ENCODE data around the gene RAPGEF2. TPM values are rescaled to one million over a fixed set of nuclear protein-coding genes. Genes with fewer than 3 reads are reported as not detected.

The RAPGEF2 gene
- total and polyA plus RNA-seq, 2 of the 8 experiments (the other 6 are each of a cell fraction or from before 2014, with no cell fraction given), result 24.4 to 48.6 TPM

- TF ChIP-seq CHD7 (IDR thresholded peaks at IDR 0.05; ENCODE audit: insufficient replicate concordance, low read length) (no peak), CTCF (IDR thresholded peaks at IDR 0.05; ENCODE audit: control extremely low read depth in 1 of 3, insufficient read depth in 1 of 3, low read depth in 1 of 3, low read length in 3 of 3) (no peak), SAP30 (IDR thresholded peaks at IDR 0.05; ENCODE audit: insufficient read depth, insufficient replicate concordance, low read length) (no peak), HDAC2 (IDR thresholded peaks at IDR 0.05; ENCODE audit: borderline replicate concordance in 1 of 2, low read depth in 2 of 2, low read length in 2 of 2) (no peak), NRF1 (IDR thresholded peaks at IDR 0.05; ENCODE audit: low read depth, low read length) (no peak), GABPA (IDR thresholded peaks at IDR 0.05; ENCODE audit: borderline replicate concordance, insufficient read depth, low read length) (no peak)
Observed at GRCh38 chr4:159097144-159097543, 5.7 kb upstream of the RAPGEF2 start (continued).

Measured in H1 (cell line).